Hippocampal formation (tissue), 2 donors: ENCODE measurements around the gene PPP6C.
A peak's percentile ranks its signal among the peaks of the same experiment; 100 is the strongest.
"Not testable (repeated sequence)": the region's sequence is repeated elsewhere in the genome, so short reads cannot be mapped to it uniquely, and the experiment has no call there.

Experiments
- DNase-seq, 2 donors: peaks; one replicate each; lab custom pipeline; 2025; lab: John Stamatoyannopoulos, UW

Gene PPP6C

DNA sequence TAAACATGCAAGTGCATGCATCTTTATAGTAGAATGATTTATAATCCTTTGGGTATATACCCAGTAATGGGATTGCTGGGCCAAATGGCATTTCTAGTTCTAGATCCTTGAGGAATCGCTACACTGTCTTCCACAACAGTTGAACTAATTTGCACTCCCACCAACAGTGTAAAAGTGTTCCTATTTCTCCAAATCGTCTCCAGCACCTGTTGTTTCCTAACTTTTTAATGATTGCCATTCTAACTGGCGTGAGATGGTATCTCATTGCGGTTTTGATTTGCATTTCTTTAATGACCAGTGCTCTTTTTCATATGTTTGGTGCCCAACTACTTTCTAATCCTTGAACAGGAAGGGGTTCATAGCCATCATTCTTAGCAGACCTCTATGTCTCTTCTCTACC, 7.8 kb downstream of the PPP6C start:
- DNase-seq: not testable (repeated sequence)

DNA sequence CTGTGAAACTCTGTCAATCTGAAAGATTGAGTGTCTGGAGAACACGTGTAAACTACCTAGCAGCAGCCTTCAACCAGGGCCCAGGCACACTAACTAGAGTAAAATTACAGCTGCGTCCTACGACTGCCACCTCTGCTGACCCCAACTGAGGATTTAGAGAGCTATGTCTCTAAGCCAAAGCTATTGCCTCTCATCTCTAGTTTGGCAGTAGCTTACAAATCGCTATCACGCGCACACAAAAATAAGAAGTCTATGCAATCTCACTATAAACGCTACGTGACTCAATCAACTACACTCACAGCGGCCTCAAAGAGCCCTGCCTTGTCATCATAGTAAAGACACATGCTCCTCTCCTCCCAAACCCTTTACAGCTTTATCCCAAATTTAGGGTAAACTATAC, 8.7 kb downstream of the PPP6C start:
- no peak for DNase-seq

DNA sequence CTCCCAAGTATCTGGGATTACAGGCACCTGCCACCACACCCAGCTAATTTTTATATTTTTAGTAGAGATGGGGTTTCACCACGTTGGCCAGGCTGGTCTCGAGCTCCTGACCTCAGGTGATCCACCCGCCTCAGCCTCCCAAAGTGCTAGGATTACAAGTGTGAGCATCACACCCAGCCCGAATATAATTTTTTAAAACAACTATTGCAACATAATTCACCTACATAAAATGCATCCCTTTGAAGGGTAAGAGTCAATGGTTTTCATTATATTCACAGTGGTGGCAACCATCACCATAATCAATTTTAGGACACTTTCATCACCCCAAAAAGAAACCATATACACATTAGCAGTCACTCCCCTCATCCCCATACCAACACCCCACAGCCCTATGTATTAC, 9.8 kb downstream of the PPP6C start:
- not testable (repeated sequence) for DNase-seq

GRCh38 chr9:125177888-125178287, 11.7 kb downstream of the PPP6C start:
- DNase-seq: no peak

DNA sequence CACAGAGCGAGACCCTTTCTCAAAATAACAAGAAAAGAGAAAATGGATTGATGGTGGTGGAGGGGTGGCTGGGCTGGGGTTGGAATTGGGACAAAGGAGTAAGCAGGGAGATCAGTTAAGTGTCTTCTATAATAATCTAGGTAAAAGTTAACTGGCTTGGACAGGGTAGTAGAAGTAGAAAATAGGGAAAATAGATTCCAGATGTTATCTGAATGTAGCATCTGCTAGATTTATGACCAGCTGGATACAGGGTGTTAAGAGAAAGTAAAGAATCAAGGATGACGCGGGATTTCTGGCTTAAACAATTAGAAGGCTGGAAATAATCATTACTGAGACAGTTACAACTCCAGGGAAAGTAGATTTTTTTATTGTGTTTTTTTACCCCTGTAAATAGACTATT, 13.0 kb downstream of the PPP6C start:
- no peak for DNase-seq

GRCh38 chr9:125172031-125172755, 17.4 kb downstream of the PPP6C start:
- DNase-seq: no peak

GRCh38 chr9:125169895-125170294, 19.7 kb downstream of the PPP6C start:
- no peak for DNase-seq

DNA sequence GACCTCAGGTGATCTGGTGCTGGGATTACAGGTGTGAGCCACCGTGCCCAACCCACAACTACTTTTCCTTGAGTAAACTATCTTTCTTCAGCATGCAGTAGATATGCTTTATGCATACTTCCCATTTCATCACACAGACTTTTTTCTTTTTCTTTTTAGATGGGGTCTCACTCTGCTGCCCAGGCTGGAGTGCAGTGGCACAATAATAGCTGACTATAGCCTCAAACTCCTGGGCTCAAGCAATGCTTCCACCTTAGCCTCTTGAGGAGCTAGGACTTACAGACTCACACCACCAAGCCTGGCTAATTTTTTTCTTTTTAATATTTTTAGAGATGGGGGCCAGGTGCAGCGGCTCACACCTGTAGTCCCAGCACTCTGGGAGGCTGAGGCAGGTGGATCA, 22.8 kb downstream of the PPP6C start:
- DNase-seq: no peak

- not testable (repeated sequence) for DNase-seq
These were observed 26.7 kb downstream of the PPP6C start for GRCh38 chr9:125162891-125163290.

DNA sequence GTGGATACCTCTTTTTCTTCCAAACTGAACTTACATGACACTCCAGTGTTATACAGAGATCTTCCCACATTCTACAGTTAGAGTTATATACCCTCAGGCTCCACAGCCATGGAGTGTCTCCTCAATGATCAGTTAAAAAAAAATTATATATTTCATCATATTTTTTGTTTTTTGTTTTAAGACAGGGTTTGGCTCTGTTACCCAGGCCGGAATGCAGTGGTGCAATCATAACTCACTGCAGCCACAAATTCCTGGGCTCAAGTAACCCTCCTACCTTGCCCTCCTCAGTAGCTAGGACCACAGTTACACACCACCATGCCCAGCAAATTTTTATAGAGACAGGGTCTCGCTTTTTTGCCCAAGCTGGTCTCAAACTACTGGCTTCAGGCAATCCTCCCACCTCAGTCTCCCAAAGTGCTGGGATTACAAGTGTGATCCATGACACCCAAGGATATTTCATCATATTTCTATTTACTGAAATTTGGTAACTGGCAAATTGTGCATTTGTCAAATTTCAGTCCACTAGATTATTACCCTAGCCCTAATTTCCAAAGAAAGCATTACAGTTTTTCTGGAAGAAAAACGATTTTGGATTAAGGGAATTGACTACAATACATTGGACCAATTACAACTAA, 28.2 kb downstream of the PPP6C start:
- DNase-seq: no peak

- no peak for DNase-seq
These were observed 28.9 kb downstream of the PPP6C start for GRCh38 chr9:125160750-125161149.

DNA sequence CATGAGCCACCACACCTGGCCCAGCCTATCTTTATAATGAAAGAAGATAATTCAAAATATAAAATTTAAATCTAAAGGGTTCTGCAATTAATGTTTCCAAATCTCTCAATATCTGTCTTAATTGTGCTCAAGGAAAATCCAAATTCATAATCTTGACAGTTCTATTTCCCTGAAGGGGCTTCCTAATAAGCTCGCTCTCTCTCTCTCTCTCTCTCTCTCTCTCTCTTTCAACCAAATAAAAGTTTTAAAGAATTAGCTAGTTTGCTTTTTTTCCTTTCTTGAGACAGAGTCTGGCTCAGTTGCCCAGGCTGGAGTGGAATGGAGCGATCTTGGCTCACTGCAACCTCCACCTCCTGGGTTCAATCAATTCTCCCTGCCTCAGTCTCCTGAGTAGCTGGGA, 33.1 kb downstream of the PPP6C start:
- no peak for DNase-seq

DNA sequence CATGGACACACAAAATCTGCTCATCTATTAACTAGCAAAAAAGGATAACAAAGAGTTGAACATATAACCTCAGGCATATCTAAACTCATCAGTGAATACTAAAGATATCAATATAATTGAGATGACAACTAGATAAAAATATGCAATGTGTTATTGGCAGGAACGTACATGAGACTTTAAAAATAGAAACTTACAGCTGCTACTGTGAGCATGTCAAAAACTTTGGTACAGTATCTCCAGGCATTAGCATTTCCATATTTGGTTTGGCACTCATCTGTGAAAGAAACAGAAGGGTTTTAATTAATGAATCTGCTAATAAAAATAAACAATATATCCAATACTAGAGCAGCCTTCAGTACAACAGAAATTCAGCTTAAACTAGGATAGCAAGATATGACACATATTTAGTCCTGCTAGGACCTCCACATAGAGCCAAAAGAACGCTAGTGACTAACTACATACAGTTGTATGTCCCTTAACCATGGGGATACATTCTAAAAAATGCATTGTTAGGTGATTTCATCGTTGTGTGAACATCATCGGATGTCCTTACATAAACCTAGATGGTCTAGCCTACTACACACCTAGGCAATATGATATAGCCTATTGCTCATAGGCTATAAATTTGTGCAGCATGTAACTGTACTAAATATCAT, 35.8 kb downstream of the PPP6C start:
- no peak for DNase-seq

GRCh38 chr9:125151730-125152129, 37.9 kb downstream of the PPP6C start:
- no peak for DNase-seq

- no peak for DNase-seq
These were observed 39.0 kb downstream of the PPP6C start for GRCh38 chr9:125150349-125151245.

DNA sequence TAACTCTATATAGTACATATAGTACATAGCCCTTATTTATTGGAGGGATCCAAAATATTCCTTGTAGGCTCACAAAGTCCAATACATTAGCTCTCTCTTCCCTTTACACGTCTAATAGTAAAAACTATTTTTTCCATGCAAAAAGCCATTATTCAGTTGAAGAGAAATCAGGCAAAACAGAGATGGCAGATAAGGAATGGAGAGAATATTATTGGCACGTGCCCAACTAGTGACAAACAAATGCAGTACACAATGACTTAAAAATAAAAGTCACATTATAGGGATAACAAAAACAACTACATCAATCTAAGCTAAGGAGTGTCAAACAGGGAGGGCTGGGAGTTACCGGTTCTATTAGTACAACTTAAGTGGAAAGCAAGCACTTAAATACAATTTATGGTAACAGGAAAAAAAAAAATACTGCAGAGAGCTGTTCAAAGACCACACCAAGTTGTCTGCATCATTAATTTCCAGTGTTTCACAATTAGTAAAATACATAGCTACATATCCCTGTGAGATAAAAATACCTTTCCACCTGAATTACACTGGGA, 42.1 kb downstream of the PPP6C start:
- DNase-seq: no peak

DNA sequence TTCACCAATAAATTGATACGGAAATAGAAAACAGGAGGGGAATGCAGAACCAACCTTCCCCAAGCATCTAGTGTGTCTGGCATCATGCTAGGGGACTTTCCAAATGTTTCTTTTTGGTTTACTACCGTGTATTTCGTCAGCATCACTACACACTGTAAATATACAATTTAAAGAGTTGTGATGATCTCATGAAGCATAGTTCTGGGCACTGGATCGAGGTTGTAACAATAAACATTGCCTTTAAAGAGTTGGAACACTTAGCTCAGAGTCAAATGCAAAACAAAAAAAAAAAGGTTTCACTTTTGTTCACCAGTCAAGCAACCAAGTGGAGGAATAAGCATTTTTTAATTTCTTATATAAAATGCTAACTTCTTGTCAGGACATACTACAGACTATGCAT, 43.4 kb downstream of the PPP6C start:
- no peak for DNase-seq

DNA sequence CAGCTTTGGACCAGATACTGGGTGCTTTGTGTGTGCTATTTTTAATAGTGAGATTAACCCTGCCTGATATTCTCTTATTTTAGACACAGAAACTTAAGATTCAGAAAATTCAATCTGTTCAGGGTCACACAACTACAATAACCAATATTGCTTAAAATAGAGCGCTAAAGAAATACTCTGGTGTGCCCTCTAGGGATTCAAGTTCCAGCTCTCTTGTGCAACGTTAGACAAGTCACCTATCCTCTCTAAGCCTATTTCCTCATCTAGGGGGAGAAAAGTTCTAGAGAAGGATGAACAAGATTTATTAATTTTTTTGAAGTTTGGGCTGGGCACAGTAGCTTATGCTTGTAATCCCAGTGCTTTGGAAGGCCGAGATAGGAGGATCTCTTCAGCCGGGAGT, 44.2 kb downstream of the PPP6C start:
- no peak for DNase-seq

- peak; percentile 98 to 99 for DNase-seq
These were observed 46.1 kb downstream of the PPP6C start, which contains the start of gene SCAI for GRCh38 chr9:125143377-125144090. Gene SCAI, minus strand, starts transcription at chr9:125143528. Its CDS starts 91 bp downstream, at chr9:125143437.

- DNase-seq: no peak
These were observed 46.8 kb downstream of the PPP6C start for GRCh38 chr9:125142560-125143376.
